Activated CD8-positive, alpha-beta memory T cell treated with anti-CD3 and anti-CD28 coated beads, Interleukin-2, amount 50 U/mL, for 24 hours (primary cell): Measurements from ENCODE around the gene TOMM70.
"Not testable (repeated sequence)": the region's sequence is repeated elsewhere in the genome, so short reads cannot be mapped to it uniquely, and the experiment has no call there.

Experiments
- DNase-seq: peaks from one replicate; pipeline ENCODE4 v3.0.0-alpha.2; 2020; ENCODE audit errors: extremely low read depth

Gene TOMM70

GRCh38 chr3:100400780-100401673, at the start of gene TOMM70, which contains the start of gene LNP1:
TOMM70 (minus strand) TSS chr3:100401089; CDS start chr3:100400949, 140 bp downstream.
LNP1 (plus strand) TSS chr3:100401539; CDS start chr3:100429730, 28,191 bp downstream.
- peak; percentile 88 for DNase-seq

DNA sequence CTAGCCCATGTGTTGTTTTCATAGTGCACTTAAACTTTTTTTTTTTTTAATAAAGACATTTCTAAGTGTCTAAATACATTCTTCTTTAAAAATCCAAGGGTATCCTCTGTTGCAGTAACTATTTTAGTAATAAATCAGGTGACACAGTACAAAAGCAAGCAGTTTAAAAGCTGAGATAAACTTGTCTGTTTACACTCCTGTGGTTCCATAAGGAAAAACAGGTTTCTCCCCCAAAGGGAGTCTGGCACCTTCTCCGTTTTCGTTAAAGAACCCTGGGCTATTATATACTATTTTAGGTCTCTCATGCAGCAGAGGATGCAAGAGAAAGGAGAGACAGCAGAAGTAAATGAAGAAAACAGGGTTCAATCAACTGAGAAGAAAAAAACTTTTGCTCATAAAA, 48.3 kb upstream of the TOMM70 start:
- no peak for DNase-seq

DNA sequence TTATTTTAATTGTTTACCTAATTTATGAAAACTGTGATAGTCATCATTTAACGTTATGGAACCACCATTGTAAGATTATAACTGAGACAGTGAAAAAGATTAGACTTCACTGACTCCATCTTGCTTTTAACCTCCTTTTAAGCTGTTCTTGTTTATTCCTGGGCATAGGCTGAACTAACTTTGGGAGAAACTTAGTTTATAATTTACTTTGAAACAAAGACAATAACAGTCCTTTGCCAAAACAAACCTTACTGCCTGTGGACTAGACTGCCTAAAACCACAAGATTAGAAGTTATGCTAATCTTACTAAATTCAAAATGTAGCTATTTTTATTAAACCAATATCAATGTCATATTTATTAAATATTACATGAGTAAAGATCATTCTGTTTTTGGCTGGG, 47.2 kb upstream of the TOMM70 start:
- DNase-seq, result no peak

- DNase-seq, result not testable (repeated sequence)
These were observed 46.2 kb upstream of the TOMM70 start for GRCh38 chr3:100447067-100447466.

DNA sequence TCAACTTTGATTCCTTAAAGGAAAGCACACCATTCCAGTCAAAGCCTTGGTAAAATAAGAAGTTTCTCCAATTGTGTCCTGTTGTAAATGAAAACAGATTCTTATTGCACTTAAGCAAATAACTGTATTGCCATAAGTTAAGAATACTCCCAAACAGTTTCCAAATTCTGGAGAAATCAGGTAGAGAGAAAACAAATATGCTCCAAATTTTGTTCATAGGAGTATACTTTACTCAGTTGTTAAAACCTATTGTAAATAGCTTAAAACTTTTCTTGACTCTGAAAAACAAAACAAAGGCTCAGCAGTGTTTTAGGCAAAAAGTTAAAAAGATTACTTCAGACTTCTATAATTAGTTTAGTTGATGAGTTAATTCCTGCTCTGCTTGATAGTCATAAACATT, 42.8 kb upstream of the TOMM70 start:
- no peak for DNase-seq

GRCh38 chr3:100440895-100441294, 40.0 kb upstream of the TOMM70 start:
- DNase-seq, result no peak

DNA sequence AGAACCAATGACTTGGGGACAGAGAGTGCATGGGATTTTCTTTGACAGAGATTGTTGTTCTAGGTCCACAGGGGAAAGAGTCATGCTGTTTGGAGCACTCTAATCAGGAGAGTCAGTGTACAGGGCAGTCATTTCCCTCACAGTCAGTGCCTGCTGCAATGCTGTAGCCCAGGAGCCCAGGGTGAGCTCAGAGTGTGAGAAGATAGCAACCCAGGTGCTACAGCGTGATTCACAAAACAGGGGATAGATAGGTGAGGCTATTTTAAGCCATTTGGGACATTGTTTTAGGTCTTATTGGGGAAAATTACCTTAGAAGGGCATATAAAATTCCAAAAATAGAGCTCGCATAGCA, 37.7 kb upstream of the TOMM70 start:
- no peak for DNase-seq

- DNase-seq, result no peak
These were observed 37.1 kb upstream of the TOMM70 start for GRCh38 chr3:100437721-100438622.

DNA sequence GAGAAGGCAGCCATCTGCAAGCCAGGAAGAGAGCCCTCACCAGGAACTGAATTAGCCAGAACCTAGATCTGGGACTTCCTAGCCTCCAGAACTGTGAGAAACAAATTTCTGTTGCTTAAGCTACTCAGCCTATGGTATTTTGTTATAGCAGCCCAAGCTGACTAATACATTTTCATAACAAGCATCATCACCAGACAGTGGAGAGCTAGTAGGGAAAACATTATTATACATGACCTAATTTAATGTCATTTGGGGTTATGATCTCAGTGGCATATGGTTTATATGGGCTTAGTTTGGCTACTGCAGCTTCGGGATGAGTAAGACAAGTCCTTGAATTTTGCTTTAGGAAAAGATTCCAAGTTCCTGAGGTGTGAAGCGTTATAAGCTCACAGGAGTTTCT, 36.1 kb upstream of the TOMM70 start:
- DNase-seq, result no peak

- DNase-seq, result no peak
These were observed 28.4 kb upstream of the TOMM70 start for GRCh38 chr3:100429187-100429716.

GRCh38 chr3:100427699-100428098, 26.8 kb upstream of the TOMM70 start:
- DNase-seq, result no peak

DNA sequence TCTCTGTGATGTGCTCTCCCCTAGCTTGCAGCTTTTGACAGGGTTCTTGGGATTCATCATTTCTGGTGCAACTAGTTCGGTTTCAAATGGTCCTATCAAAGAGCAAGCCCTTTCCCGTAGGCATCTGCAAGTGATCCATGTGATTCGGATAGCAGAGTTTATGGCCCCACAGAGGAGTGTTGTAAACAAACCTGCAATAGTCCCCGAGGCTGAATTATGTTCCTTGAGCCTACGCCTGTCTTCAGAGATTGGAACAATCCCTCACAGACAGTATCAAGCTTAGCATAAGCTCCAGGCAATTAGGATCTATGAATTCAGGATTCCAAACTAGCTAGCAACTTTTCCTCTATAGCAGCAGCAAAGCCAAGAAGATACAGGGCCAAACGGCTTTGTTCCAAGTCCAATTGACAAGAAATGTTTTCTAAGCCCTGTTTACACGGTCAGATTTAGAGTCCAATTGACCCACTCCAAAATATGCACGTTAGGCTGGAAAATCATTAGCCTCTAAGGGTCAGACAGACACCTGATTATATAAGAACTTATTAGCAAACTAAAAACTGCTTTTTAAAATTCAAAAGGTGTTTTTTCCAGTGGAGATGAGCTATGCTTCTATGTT, 25.3 kb upstream of the TOMM70 start:
- no peak for DNase-seq

- no peak for DNase-seq
These were observed 24.4 kb upstream of the TOMM70 start for GRCh38 chr3:100425316-100425715.

DNA sequence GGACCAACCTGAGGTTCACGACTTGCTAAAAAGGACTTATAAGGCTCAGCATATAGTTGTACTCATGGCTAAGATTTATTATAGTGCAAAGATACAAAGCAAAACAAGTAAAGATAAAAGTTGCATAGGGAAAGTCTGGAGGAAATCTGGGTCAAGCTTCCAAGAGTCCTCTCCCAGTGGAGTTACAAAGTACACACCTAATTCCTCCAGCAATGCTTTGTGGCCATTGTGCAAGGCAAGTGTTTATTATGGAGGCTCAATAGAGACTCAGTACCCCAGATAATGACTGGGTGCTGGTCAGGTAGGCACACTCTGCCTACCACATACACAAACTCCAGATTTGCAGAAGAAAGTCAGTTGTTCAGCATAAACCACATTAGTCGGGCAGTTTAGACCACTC, 23.4 kb upstream of the TOMM70 start:
- DNase-seq, result no peak

- DNase-seq, result no peak
These were observed 22.7 kb upstream of the TOMM70 start for GRCh38 chr3:100423611-100424010.

DNA sequence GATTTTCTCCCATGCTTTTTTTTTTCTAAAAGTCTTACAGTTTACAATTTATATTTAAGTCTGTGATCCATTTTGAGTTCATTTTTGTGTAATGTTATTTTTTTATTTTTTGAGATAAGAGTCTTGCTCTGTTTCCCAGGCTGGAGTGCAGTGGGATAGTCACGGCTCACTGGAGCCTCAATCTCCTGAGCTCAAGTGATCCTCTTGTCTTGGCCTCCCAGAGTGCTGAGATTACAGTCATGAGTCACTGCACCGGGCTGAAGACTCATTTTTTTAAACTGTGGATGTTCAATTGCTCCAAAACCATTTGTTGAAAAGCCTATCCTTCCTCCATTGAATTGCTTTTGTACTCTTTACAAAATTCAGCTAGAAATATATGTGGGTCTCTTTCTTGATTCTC, 20.0 kb upstream of the TOMM70 start:
- no peak for DNase-seq

GRCh38 chr3:100419406-100419805, 18.5 kb upstream of the TOMM70 start:
- DNase-seq, result no peak

DNA sequence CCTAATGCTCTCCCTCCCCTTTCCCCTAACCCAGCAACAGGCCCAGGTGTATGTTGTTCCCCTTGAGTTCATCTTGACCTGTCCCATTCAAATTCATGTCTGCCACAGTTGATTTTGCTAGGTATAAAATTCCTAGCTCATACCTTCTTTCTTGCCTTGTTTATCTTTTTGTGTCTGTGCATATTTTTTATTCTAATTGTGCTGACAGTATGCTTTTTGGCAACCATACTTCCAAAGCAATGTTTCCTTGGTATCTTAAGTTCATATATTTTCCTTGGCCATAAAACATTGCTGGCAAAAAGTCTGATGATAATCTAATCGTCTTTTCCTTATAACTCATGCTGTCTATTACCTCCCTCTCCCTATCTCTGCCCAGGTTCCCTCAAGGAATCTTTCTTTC, 16.0 kb upstream of the TOMM70 start:
- DNase-seq, result no peak

GRCh38 chr3:100416176-100416575, 15.3 kb upstream of the TOMM70 start:
- no peak for DNase-seq

GRCh38 chr3:100413613-100414012, 12.7 kb upstream of the TOMM70 start:
- DNase-seq, result no peak

GRCh38 chr3:100412912-100413590, 12.2 kb upstream of the TOMM70 start:
- DNase-seq, result no peak
